ENCODE data around the gene PPP1R14B.

PPP1R14B gene

DNA sequence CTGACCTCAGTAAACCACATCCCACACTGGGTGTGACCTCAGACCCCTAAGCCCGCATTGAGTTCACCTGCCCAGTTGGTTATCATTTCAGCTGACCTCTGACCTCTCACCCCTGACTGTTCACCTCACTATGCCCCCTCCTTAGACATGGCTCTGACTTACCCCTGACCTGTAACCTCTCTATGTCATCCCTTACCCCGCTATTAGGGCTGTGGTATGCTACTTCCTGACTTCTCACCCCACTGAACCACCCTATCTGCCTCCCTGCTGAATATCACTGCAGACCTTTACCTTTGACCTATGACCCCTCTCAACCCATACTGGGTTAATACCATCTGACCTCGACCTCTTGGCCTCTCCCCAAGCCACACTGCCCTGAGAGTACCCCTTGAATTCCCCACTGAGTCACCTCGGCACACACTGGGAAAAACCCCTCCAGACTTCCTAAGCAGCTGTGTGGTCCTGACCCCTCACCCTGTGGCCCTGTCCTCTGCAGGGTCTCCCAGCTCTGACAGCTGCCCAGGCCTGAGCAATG is 12.9 kb upstream of the PPP1R14B start:
- TF ChIP-seq POLR2AphosphoS5 (IDR thresholded peaks at IDR 0.05; ENCODE audit: low read depth) (no peak), CTCF (IDR thresholded peaks at IDR 0.05; ENCODE audit: insufficient read depth, low read length) (no peak), SPI1 (IDR thresholded peaks at IDR 0.05; ENCODE audit: borderline replicate concordance, low read depth) (no peak), GABPA (IDR thresholded peaks at IDR 0.05; ENCODE audit: low read depth) (no peak)
- TF ChIP-seq, protein P1, sequence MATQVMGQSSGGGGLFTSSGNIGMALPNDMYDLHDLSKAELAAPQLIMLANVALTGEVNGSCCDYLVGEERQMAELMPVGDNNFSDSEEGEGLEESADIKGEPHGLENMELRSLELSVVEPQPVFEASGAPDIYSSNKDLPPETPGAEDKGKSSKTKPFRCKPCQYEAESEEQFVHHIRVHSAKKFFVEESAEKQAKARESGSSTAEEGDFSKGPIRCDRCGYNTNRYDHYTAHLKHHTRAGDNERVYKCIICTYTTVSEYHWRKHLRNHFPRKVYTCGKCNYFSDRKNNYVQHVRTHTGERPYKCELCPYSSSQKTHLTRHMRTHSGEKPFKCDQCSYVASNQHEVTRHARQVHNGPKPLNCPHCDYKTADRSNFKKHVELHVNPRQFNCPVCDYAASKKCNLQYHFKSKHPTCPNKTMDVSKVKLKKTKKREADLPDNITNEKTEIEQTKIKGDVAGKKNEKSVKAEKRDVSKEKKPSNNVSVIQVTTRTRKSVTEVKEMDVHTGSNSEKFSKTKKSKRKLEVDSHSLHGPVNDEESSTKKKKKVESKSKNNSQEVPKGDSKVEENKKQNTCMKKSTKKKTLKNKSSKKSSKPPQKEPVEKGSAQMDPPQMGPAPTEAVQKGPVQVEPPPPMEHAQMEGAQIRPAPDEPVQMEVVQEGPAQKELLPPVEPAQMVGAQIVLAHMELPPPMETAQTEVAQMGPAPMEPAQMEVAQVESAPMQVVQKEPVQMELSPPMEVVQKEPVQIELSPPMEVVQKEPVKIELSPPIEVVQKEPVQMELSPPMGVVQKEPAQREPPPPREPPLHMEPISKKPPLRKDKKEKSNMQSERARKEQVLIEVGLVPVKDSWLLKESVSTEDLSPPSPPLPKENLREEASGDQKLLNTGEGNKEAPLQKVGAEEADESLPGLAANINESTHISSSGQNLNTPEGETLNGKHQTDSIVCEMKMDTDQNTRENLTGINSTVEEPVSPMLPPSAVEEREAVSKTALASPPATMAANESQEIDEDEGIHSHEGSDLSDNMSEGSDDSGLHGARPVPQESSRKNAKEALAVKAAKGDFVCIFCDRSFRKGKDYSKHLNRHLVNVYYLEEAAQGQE (IDR thresholded peaks at IDR 0.05; ENCODE audit: insufficient replicate concordance, low read depth), result no peak
- no peak for DNase-seq (ENCODE audit: low read depth in 1 of 2, low spot score in 1 of 2)
- H3K27ac ChIP-seq (replicated peaks), result no peak overlapping the region
- H3K27me3 ChIP-seq (ENCODE audit: insufficient read depth, poor library complexity, severe bottlenecking), result no peaks in the 10 kb centered on the region
- H3K4me3 ChIP-seq (replicated peaks; ENCODE audit: insufficient read depth, low read length), result no peak overlapping the region

GRCh38 chr11:64258946-64259532 is 12.3 kb upstream of the PPP1R14B start:
- Histone ChIP-seq H3K27ac (replicated peaks) (no peak overlapping the region), H3K4me3 (replicated peaks; ENCODE audit: insufficient read depth, low read length) (no peak overlapping the region), H3K27me3 (ENCODE audit: insufficient read depth, poor library complexity, severe bottlenecking) (no peaks in the 10 kb centered on the region)
- no peak for DNase-seq (ENCODE audit: low read depth in 1 of 2, low spot score in 1 of 2)
- TF ChIP-seq GABPA (IDR thresholded peaks at IDR 0.05; ENCODE audit: low read depth) (no peak), SPI1 (IDR thresholded peaks at IDR 0.05; ENCODE audit: borderline replicate concordance, low read depth) (no peak), CTCF (IDR thresholded peaks at IDR 0.05; ENCODE audit: insufficient read depth, low read length) (no peak), POLR2AphosphoS5 (IDR thresholded peaks at IDR 0.05; ENCODE audit: low read depth) (no peak)
- TF ChIP-seq, protein P1 (IDR thresholded peaks at IDR 0.05; ENCODE audit: insufficient replicate concordance, low read depth), result no peak

DNA sequence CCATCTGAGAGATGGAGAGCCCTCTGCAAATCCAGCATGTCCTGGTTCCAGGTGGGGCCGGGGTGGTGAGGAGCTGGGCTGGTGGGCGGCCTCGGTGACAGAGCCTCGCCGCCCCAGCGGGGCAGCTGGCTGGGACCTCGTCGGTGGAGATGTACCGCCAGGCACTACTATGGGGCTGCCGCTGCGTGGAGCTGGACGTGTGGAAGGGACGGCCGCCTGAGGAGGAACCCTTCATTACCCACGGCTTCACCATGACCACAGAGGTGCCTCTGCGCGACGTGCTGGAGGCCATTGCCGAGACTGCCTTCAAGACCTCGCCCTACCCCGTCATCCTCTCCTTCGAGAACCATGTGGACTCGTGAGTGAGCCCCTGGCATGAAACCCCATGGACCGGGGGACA is 11.6 kb upstream of the PPP1R14B start:
- TF ChIP-seq, protein P1 (IDR thresholded peaks at IDR 0.05; ENCODE audit: insufficient replicate concordance, low read depth), result no peak
- TF ChIP-seq CTCF (IDR thresholded peaks at IDR 0.05; ENCODE audit: insufficient read depth, low read length) (no peak), SPI1 (IDR thresholded peaks at IDR 0.05; ENCODE audit: borderline replicate concordance, low read depth) (no peak)
- H3K27me3 ChIP-seq (ENCODE audit: insufficient read depth, poor library complexity, severe bottlenecking), result no peaks in the 10 kb centered on the region
- no peak for DNase-seq (ENCODE audit: low read depth in 1 of 2, low spot score in 1 of 2)
- no peak overlapping the region for H3K4me3 ChIP-seq (replicated peaks; ENCODE audit: insufficient read depth, low read length)
- no peak overlapping the region for H3K27ac ChIP-seq (replicated peaks)
